GM12878 (cell line): ENCODE measurements around the gene ALOXE3. TPM values are rescaled to one million over a fixed set of nuclear protein-coding genes. Genes with fewer than 3 reads are reported as not detected.

Experiments used
- ATAC-seq: fragments of 200-7000 bp; cut with Tn5 transposase; 3 replicates; pipeline ENCODE4 v1.9.1; 2020; ENCODE audit warnings: mild to moderate bottlenecking, moderate library complexity
- BruUV-seq: library from RNA; stranded (reverse); fragments of 400-500 nt; replicated peaks from 2 replicates; lab custom pipeline; 2021; lab: Mats Ljungman, UMichigan
- CTCF ChIA-PET: fragments of 300-600 bp; sonication (Branson Sonifier 250); formaldehyde crosslinking; extraction: SDS; loops from one replicate; lab custom pipeline; 2021; ENCODE audit warnings: inconsistent platforms; lab: Yijun Ruan, JAX
- POLR2A ChIA-PET: fragments of 350-600 bp; formaldehyde crosslinking; extraction: SDS; loops from one replicate; lab custom pipeline; 2021; ENCODE audit warnings: inconsistent platforms; lab: Charles Lee
- RAD21 ChIA-PET: fragments of 300-600 bp; sonication (Branson Sonifier 250); formaldehyde crosslinking; loops from one replicate; lab custom pipeline; 2023; ENCODE audit warnings: antibody characterized with exemption; ENCODE audit not compliant: unreplicated experiment; lab: Charles Lee
- SMC1A ChIA-PET: fragments of 300-600 bp; sonication (Branson Sonifier 250); formaldehyde crosslinking; loops from one replicate; lab custom pipeline; 2023; ENCODE audit not compliant: unreplicated experiment, uncharacterized antibody; lab: Charles Lee
- DNase-seq: peaks from one replicate; pipeline ENCODE4 v3.0.0-alpha.2; 2011; ENCODE audit warnings: low read depth, low spot score
- FAIRE-seq: peaks from 3 replicates; lab custom pipeline; 2011; peaks lifted over from hg19 to GRCh38; lab: Jason Lieb, UNC
- H2AFZ ChIP-seq: 2 replicates; pipeline ENCODE4 v1.6.0; 2011; ENCODE audit warnings: low read depth, low read length, control low read depth; ENCODE audit not compliant: control insufficient read depth
- H3K27ac ChIP-seq: 2 replicates; pipeline ENCODE4 v1.5.1; 2011; ENCODE audit warnings: control low read depth; ENCODE audit not compliant: control insufficient read depth, insufficient read depth
- H3K27me3 ChIP-seq, 2 experiments: replicated peaks in 1 of 2; 2 replicates each; pipeline versions ENCODE4 v1.6.0 to v1.6.1; 2011; ENCODE audit warnings: low read length in 1 of 2; ENCODE audit not compliant: control insufficient read depth in 2 of 2, insufficient read depth in 2 of 2
- H3K36me3 ChIP-seq, 2 experiments: 2 replicates each; pipeline ENCODE4 v1.5.1; 2011; ENCODE audit warnings: low read length in 1 of 2; ENCODE audit not compliant: control insufficient read depth in 2 of 2, insufficient read depth in 2 of 2
- H3K4me1 ChIP-seq: 2 replicates; pipeline ENCODE4 v1.6.1; 2011; ENCODE audit warnings: mild to moderate bottlenecking, low read length, moderate library complexity, mixed read lengths; ENCODE audit not compliant: control insufficient read depth, insufficient read depth
- H3K4me2 ChIP-seq: 2 replicates; pipeline ENCODE4 v1.6.0; 2011; ENCODE audit warnings: control low read depth; ENCODE audit not compliant: control insufficient read depth, insufficient read depth
- H3K4me3 ChIP-seq: fragments of 200-600 bp; sonication (generic); 2 replicates; pipeline ENCODE4 v1.5.1; 2016
- H3K79me2 ChIP-seq: 2 replicates; pipeline ENCODE4 v1.6.0; 2011; ENCODE audit warnings: low read length; ENCODE audit not compliant: control insufficient read depth, insufficient read depth
- H3K9ac ChIP-seq: 2 replicates; pipeline ENCODE4 v1.8.0; 2011; ENCODE audit warnings: low read length, control low read depth, mixed read lengths; ENCODE audit not compliant: control insufficient read depth, insufficient read depth
- H3K9me3 ChIP-seq: replicated peaks from 3 replicates; pipeline ENCODE4 v1.5.1; 2011; ENCODE audit warnings: mild to moderate bottlenecking, low read length; ENCODE audit not compliant: control insufficient read depth, insufficient read depth
- H4K20me1 ChIP-seq: 2 replicates; pipeline ENCODE4 v1.6.0; 2011; ENCODE audit not compliant: control insufficient read depth, insufficient read depth
- BCL11A ChIP-seq: IDR thresholded peaks from 2 replicates; pipeline ENCODE4 v1.6.1; 2011; ENCODE audit warnings: low read depth, low read length
- CEBPB ChIP-seq, 2 experiments: fragments of 150-350 bp in 1 of 2; IDR thresholded peaks; 2 replicates each; pipeline ENCODE4 v1.6.1; 2012 to 2014; ENCODE audit warnings: low read depth in 2 of 2, low read length in 2 of 2, borderline replicate concordance in 1 of 2, inconsistent platforms in 1 of 2
- FOS ChIP-seq: IDR thresholded peaks from 3 replicates; pipeline ENCODE4 v1.6.1; 2011; ENCODE audit warnings: borderline replicate concordance; ENCODE audit not compliant: insufficient read length; ENCODE audit errors: extremely low read depth
- GABPA ChIP-seq: IDR thresholded peaks from 2 replicates; pipeline ENCODE4 v1.6.1; 2014; ENCODE audit warnings: antibody characterized with exemption, low read depth, mild to moderate bottlenecking, inconsistent platforms
- HCFC1 ChIP-seq: fragments of 150-350 bp; IDR thresholded peaks from 2 replicates; pipeline ENCODE4 v1.6.1; 2014; ENCODE audit warnings: low read length
- NFIC ChIP-seq: IDR thresholded peaks from 2 replicates; pipeline ENCODE4 v1.6.1; 2012; ENCODE audit warnings: low read depth, mild to moderate bottlenecking, inconsistent platforms, low read length, moderate library complexity
- NFXL1 ChIP-seq: fragments of 450-650 bp; IDR thresholded peaks from 2 replicates; pipeline ENCODE4 v1.6.1; 2017; ENCODE audit warnings: antibody characterized with exemption, mild to moderate bottlenecking, borderline replicate concordance
- PML ChIP-seq: IDR thresholded peaks from 2 replicates; pipeline ENCODE4 v1.6.1; 2012; ENCODE audit warnings: low read length, inconsistent platforms
- POLR2AphosphoS2 ChIP-seq: IDR thresholded peaks from 2 replicates; pipeline ENCODE4 v1.6.1; 2011; ENCODE audit warnings: low read depth, mild to moderate bottlenecking, low read length, improper control_type of control experiment, moderate library complexity
- POLR2AphosphoS5 ChIP-seq: IDR thresholded peaks from 2 replicates; pipeline ENCODE4 v1.6.1; 2011; ENCODE audit warnings: mild to moderate bottlenecking, low read length, inconsistent platforms
- RAD21 ChIP-seq: IDR thresholded peaks from 2 replicates; pipeline ENCODE4 v1.6.1; 2011; ENCODE audit warnings: mild to moderate bottlenecking, low read depth, low read length, moderate library complexity; ENCODE audit not compliant: insufficient read depth
- SKIL ChIP-seq: fragments of 450-650 bp; IDR thresholded peaks from 2 replicates; pipeline ENCODE4 v1.6.1; 2017; ENCODE audit warnings: mild to moderate bottlenecking, low read depth, inconsistent platforms; ENCODE audit not compliant: poor library complexity, severe bottlenecking
- SMAD1 ChIP-seq: fragments of 450-650 bp; IDR thresholded peaks from 2 replicates; pipeline ENCODE4 v1.6.1; 2018; ENCODE audit warnings: mild to moderate bottlenecking, low read depth; ENCODE audit not compliant: partially characterized antibody
- SRF ChIP-seq, 2 experiments: IDR thresholded peaks; 2 replicates each; pipeline ENCODE4 v1.6.1; 2011; ENCODE audit warnings: low read depth in 2 of 2, low read length in 2 of 2, mild to moderate bottlenecking in 1 of 2, moderate library complexity in 1 of 2
- TARDBP ChIP-seq: IDR thresholded peaks from 2 replicates; pipeline ENCODE4 v1.6.1; 2016; ENCODE audit warnings: borderline replicate concordance
- TCF7 ChIP-seq: IDR thresholded peaks from 2 replicates; pipeline ENCODE4 v1.6.1; 2014; ENCODE audit warnings: antibody characterized with exemption, borderline replicate concordance
- ZNF207 ChIP-seq: fragments of 450-650 bp; IDR thresholded peaks from 2 replicates; pipeline ENCODE4 v1.6.1; 2014; ENCODE audit warnings: antibody characterized with exemption, mild to moderate bottlenecking, borderline replicate concordance
- WGBS: methylation state at CpG from one replicate; pipeline ENCODE4 v1.1.6; 2016; ENCODE audit warnings: low lambda C conversion rate; ENCODE audit not compliant: insufficient replicate concordance, insufficient coverage; ENCODE audit errors: missing lambda C conversion rate; 5-methylcytosine and 5-hydroxymethylcytosine counted together
- in situ Hi-C: fragments of 300-500 bp; cut with MboI; formaldehyde crosslinking; loops from 9 replicates; pipeline ENCODE4 v1.14.3; 2018; ENCODE audit warnings: mixed read lengths
- intact Hi-C: fragments of 100-400 bp; cut with micrococcal nuclease; formaldehyde crosslinking; loops from one replicate; pipeline ENCODE4 v1.14.2; 2022; ENCODE audit not compliant: unreplicated experiment
- polyA plus RNA-seq, 11 experiments: library from polyadenylated mRNA; depleted of rRNA in 4 of 11; unstranded in 6 of 11; stranded (reverse) in 5 of 11; fragments of >200 nt; fragmentation: Nextera tagmentation in 4 of 11; fragmentation: Illumina TruSeq in 1 of 11; extraction: Ambion mirVana in 4 of 11; extraction: Trizol in 1 of 11; gene quantifications; 1 replicate in 1 of 11; 2 replicates in 10 of 11; pipeline versions ENCODE4 v1.2.1 to v1.2.3, GENCODE V29; 2011 to 2016; ENCODE audit warnings: inconsistent platforms in 2 of 11, missing spikeins in 2 of 11, low read depth in 1 of 11
- total RNA-seq, 4 experiments: library from RNA; depleted of rRNA in 3 of 4; stranded (reverse); fragments of >200 nt in 3 of 4; fragmentation: Illumina TruSeq in 1 of 4; extraction: Trizol in 1 of 4; gene quantifications; 2 replicates each; pipeline versions ENCODE4 v1.2.1 to v1.2.3, GENCODE V29; 2013 to 2021
- TF ChIP-seq, protein P1 (sequence below): IDR thresholded peaks from 2 replicates; pipeline ENCODE4 v1.6.1; 2012; ENCODE audit warnings: low read depth, low read length, improper control_type of control experiment

Gene ALOXE3
- total and polyA plus RNA-seq, 10 of the 15 experiments (the other 5 are each of a cell fraction or from before 2014, with no cell fraction given), result 0.04 TPM; not detected in 9

GRCh38 chr17:8158267-8159031 lies 40.1 kb upstream of the ALOXE3 start (continued):
- TF ChIP-seq GABPA, result no peak
- no peak for TF ChIP-seq TCF7
- no peak for TF ChIP-seq BCL11A
- TF ChIP-seq ZNF207, result 0 out of 2 replicates have a peak, but pooled peaks have one; percentile 34
- TF ChIP-seq SRF (IDR thresholded peaks at IDR 0.05; ENCODE audit: low read depth in 2 of 2, low read length in 2 of 2), result no peak
- peak; percentile 69; the same call in 1 of the 2 replicates for TF ChIP-seq POLR2AphosphoS2
- TF ChIP-seq POLR2AphosphoS5, result peak; percentile 20; the same call in 1 of the 2 replicates
- TF ChIP-seq, protein P1, sequence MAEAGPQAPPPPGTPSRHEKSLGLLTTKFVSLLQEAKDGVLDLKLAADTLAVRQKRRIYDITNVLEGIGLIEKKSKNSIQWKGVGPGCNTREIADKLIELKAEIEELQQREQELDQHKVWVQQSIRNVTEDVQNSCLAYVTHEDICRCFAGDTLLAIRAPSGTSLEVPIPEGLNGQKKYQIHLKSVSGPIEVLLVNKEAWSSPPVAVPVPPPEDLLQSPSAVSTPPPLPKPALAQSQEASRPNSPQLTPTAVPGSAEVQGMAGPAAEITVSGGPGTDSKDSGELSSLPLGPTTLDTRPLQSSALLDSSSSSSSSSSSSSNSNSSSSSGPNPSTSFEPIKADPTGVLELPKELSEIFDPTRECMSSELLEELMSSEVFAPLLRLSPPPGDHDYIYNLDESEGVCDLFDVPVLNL, result no peak
- TF ChIP-seq HCFC1, result no peak

DNA sequence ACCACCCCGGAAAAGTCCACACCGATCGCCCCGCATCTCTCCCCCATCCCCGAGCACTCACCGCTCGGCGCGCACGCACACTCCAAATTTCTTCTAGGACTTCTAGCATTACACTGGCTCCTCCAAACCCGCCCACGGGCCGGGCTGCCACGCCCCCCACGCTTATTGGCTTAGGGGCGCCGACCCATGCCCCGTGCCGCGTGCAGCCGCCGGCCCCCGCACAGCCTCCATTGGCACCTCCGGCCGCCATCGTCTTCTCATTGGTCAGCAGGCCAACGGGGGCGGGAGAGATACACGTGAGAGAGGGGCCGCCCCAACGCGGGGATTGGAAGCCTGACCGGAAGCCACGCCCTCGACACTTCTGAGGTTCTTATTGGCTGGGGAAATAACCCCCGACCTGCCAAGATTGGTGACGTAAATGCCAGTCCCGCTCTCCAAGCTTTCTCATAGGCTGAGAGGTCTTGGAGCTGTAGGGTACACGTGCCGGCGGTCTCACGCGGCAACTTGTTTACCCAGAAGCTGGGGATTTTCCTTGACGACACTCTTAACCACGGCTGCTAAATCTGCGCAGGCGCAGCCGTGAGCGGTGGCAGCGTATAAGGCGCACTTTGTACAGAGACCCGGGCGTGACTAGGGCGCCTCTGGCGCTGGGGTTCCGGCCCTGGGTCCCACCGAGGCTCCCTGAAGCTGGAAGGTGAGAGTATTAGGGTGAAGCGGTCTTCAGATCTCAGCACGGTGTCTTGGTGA lies 38.1 kb upstream of the ALOXE3 start:
- Histone ChIP-seq H3K9me3 (no peaks in the 10 kb centered on the region), H3K4me3 (peak overlapping the region; percentile 86), H3K9ac (peak overlapping the region; percentile 86), H3K79me2 (peaks cover 18% of the 10 kb centered on the region), H3K36me3 (peaks cover 0 to 4% of the 10 kb centered on the region in 2 experiments; a peak in 1 of 4 replicates), H3K4me1 (peaks cover 21% of the 10 kb centered on the region), H3K4me2 (peak overlapping the region; percentile 99), H2AFZ (peak overlapping the region; percentile 75), H4K20me1 (no peaks in the 10 kb centered on the region), H3K27ac (peak overlapping the region; percentile 94), H3K27me3 (no peaks in the 10 kb centered on the region)
- ChIA-PET CTCF (interaction anchor here (0.5 to 5.3 kb wide), 15 partner anchors 11 to 141 kb away, joined by 3 to 46 read pairs (median 6); partner anchors contain the start of gene HES7), SMC1A (interaction anchor here (0.7 to 5.1 kb wide), 14 partner anchors 11 to 139 kb away, joined by 3 to 42 read pairs (median 6); partner anchors contain the start of genes ALOXE3, AURKB, CTC1 and HES7), POLR2A (interaction anchor here (0.6 to 7.5 kb wide), 25 partner anchors 11 to 709 kb away, joined by 3 to 71 read pairs (median 6); partner anchors contain the start of genes ALOXE3, AURKB, BORCS6 and RANGRF), RAD21 (interaction anchor here (0.5 to 4.1 kb wide), 24 partner anchors 11 to 1713 kb away, joined by 3 to 33 read pairs (median 4); partner anchors contain the start of genes ALOXE3, AURKB, CTC1 and HES7)
- ATAC-seq, result peak; percentile 83
- intact Hi-C loops, result loop anchor here (1.0 kb wide), 2 partner anchors 17 to 36 kb away; no protein-coding TSS in a partner anchor
- BruUV-seq, result no TSS peak
- in situ Hi-C loops, result no loop called here
- WGBS, result under 1% methylated on average over 59 of the region's 59 CpGs
- DNase-seq, result peak; percentile 100
- peak; percentile 100 for FAIRE-seq
- TF ChIP-seq NFIC (no peak), CEBPB (IDR thresholded peaks at IDR 0.05; ENCODE audit: borderline replicate concordance in 1 of 2, low read depth in 2 of 2, low read length in 2 of 2) (no peak), NFXL1 (no peak), PML (no peak), TARDBP (no peak), SRF (IDR thresholded peaks at IDR 0.05; ENCODE audit: low read depth in 2 of 2, low read length in 2 of 2) (peak; percentile 18 to 24; a peak in 1 of 4 replicates), SMAD1 (no peak), RAD21 (no peak), SKIL (no peak), FOS (peak; percentile 84)
